Neural progenitor cell (in vitro differentiated cells): ENCODE data around the gene IMP4. TPM values are rescaled to one million over a fixed set of nuclear protein-coding genes. Genes with fewer than 3 reads are reported as not detected.
A peak's percentile ranks its signal among the peaks of the same experiment; 100 is the strongest.

Experiments
- DNase-seq: peaks from one replicate; pipeline ENCODE4 v3.0.0-alpha.2; 2016; ENCODE audit warnings: low spot score
- H2AFZ ChIP-seq: fragments of 200-600 bp; sonication (generic); replicated peaks from 2 replicates; pipeline ENCODE4 v1.6.1; 2016; ENCODE audit warnings: antibody characterized with exemption
- H3F3A ChIP-seq: fragments of 200-600 bp; sonication (generic); 2 replicates; pipeline ENCODE4 v1.6.1; 2016; ENCODE audit warnings: antibody characterized with exemption, low read depth
- H3K27ac ChIP-seq: fragments of 200-600 bp; sonication (generic); 2 replicates; pipeline ENCODE4 v1.5.1; 2016; ENCODE audit warnings: mild to moderate bottlenecking
- H3K27me3 ChIP-seq: fragments of 200-600 bp; sonication (generic); 2 replicates; pipeline ENCODE4 v1.6.1; 2016; ENCODE audit warnings: mild to moderate bottlenecking, moderate library complexity
- H3K36me3 ChIP-seq: fragments of 200-600 bp; sonication (generic); 2 replicates; pipeline ENCODE4 v1.5.1; 2016
- H3K4me1 ChIP-seq: fragments of 200-600 bp; sonication (generic); 2 replicates; pipeline ENCODE4 v1.6.1; 2016; ENCODE audit warnings: mixed run types
- H3K4me2 ChIP-seq: fragments of 200-600 bp; sonication (generic); 2 replicates; pipeline ENCODE4 v1.6.1; 2016
- H3K4me3 ChIP-seq: fragments of 200-600 bp; sonication (generic); 2 replicates; pipeline ENCODE4 v1.5.1; 2016
- H3K79me2 ChIP-seq: fragments of 200-600 bp; sonication (generic); 2 replicates; pipeline ENCODE4 v1.6.1; 2016; ENCODE audit warnings: low read depth
- H3K9ac ChIP-seq: fragments of 200-600 bp; sonication (generic); 2 replicates; pipeline ENCODE4 v1.6.1; 2016
- H3K9me3 ChIP-seq: fragments of 200-600 bp; sonication (generic); 2 replicates; pipeline ENCODE4 v1.5.1; 2016; ENCODE audit warnings: low read depth
- H4K20me1 ChIP-seq: fragments of 200-600 bp; sonication (generic); 2 replicates; pipeline ENCODE4 v1.6.1; 2016; ENCODE audit warnings: low read depth
- H3K27ac Mint-ChIP-seq: 3 replicates; pipeline ENCODE4 v1.8.0; 2021; ENCODE audit warnings: mixed read lengths
- H3K27me3 Mint-ChIP-seq: 2 replicates; pipeline ENCODE4 v1.8.0; 2022; ENCODE audit warnings: low read depth, mild to moderate bottlenecking, inconsistent platforms, moderate library complexity, mixed read lengths; ENCODE audit not compliant: insufficient read depth
- H3K36me3 Mint-ChIP-seq: 3 replicates; pipeline ENCODE4 v1.8.0; 2021; ENCODE audit warnings: mixed read lengths
- H3K4me1 Mint-ChIP-seq: 3 replicates; pipeline ENCODE4 v1.8.0; 2021; ENCODE audit warnings: mixed read lengths
- H3K4me3 Mint-ChIP-seq: 3 replicates; pipeline ENCODE4 v1.8.0; 2021; ENCODE audit warnings: mild to moderate bottlenecking, moderate library complexity, mixed read lengths
- H3K9me3 Mint-ChIP-seq: 3 replicates; pipeline ENCODE4 v1.8.0; 2020; ENCODE audit warnings: mixed read lengths
- CTCF ChIP-seq: fragments of 200-600 bp; sonication (generic); IDR thresholded peaks from 2 replicates; pipeline ENCODE4 v1.5.1; 2017; ENCODE audit warnings: antibody characterized with exemption, mild to moderate bottlenecking
- EZH2 ChIP-seq: fragments of 200-600 bp; sonication (generic); IDR thresholded peaks from 2 replicates; pipeline ENCODE4 v1.6.1; 2017; ENCODE audit warnings: antibody characterized with exemption, mild to moderate bottlenecking, moderate library complexity
- EZH2phosphoT487 ChIP-seq: fragments of 200-600 bp; sonication (generic); IDR thresholded peaks from 2 replicates; pipeline ENCODE4 v1.6.1; 2017; ENCODE audit warnings: antibody characterized with exemption
- total RNA-seq: library from RNA; depleted of rRNA; stranded (reverse); fragments of >200 nt; gene quantifications from 2 replicates; pipeline ENCODE4 v1.2.3, GENCODE V29; 2015; ENCODE audit warnings: low replicate concordance

The IMP4 gene
- total RNA-seq, 1 donor from 2014 or later: 23.3 TPM

- no peak overlapping the region for H3K27ac Mint-ChIP-seq
These were observed 6.5 kb downstream of the IMP4 start for GRCh38 chr2:130349174-130349573.

GRCh38 chr2:130351711-130352110 lies 9.0 kb downstream of the IMP4 start:
- Mint-ChIP-seq H3K4me1 (peaks cover 45% of the 10 kb centered on the region), H3K9me3 (no peaks in the 10 kb centered on the region), H3K27ac (peak overlapping the region; percentile 98), H3K27me3 (peaks cover 13% of the 10 kb centered on the region), H3K4me3 (peak overlapping the region; percentile 76), H3K36me3 (peaks cover 21% of the 10 kb centered on the region)
- peak overlapping the region; percentile 23 for H3K4me3 ChIP-seq
- H4K20me1 ChIP-seq: no peaks in the 10 kb centered on the region
- H3K9me3 ChIP-seq: no peaks in the 10 kb centered on the region
- H2AFZ ChIP-seq: peak overlapping the region; percentile 58
- peak overlapping the region; percentile 78 for H3K4me2 ChIP-seq
- peaks cover 36% of the 10 kb centered on the region for H3K4me1 ChIP-seq
- TF ChIP-seq CTCF: no peak
- no peak for TF ChIP-seq EZH2
- no peak for TF ChIP-seq EZH2phosphoT487
- no peaks in the 10 kb centered on the region for H3K36me3 ChIP-seq
- peak overlapping the region; percentile 92 for H3K27ac ChIP-seq
- H3K79me2 ChIP-seq: no peaks in the 10 kb centered on the region
- peaks cover 30% of the 10 kb centered on the region for H3F3A ChIP-seq
- H3K27me3 ChIP-seq: peaks cover 33% of the 10 kb centered on the region
- DNase-seq: no peak
- no peak overlapping the region for H3K9ac ChIP-seq

More at GRCh38 chr2:130349174-130349573, 6.5 kb downstream of the IMP4 start:
- no peak overlapping the region for H3K4me2 ChIP-seq
- H3K27ac ChIP-seq: no peak overlapping the region
- no peak for DNase-seq
- H2AFZ ChIP-seq: no peak overlapping the region
- no peak overlapping the region for H3K9ac ChIP-seq
- H3F3A ChIP-seq: peaks cover 22% of the 10 kb centered on the region
- Mint-ChIP-seq H3K4me1 (peaks cover 34% of the 10 kb centered on the region), H3K4me3 (no peak overlapping the region), H3K9me3 (no peaks in the 10 kb centered on the region), H3K36me3 (peaks cover 31% of the 10 kb centered on the region), H3K27me3 (peaks cover 7% of the 10 kb centered on the region)
- H3K79me2 ChIP-seq: peaks cover 3% of the 10 kb centered on the region
- no peaks in the 10 kb centered on the region for H3K9me3 ChIP-seq
- peaks cover 8% of the 10 kb centered on the region for H3K27me3 ChIP-seq
- H4K20me1 ChIP-seq: peaks cover 3% of the 10 kb centered on the region
- peaks cover 3% of the 10 kb centered on the region for H3K36me3 ChIP-seq
- TF ChIP-seq CTCF (no peak), EZH2phosphoT487 (no peak), EZH2 (no peak)
- H3K4me3 ChIP-seq: no peak overlapping the region
- H3K4me1 ChIP-seq: peaks cover 32% of the 10 kb centered on the region

- H3K9ac ChIP-seq: no peak overlapping the region
These were observed 9.5 kb downstream of the IMP4 start for GRCh38 chr2:130352237-130352636.

More at GRCh38 chr2:130352237-130352636, 9.5 kb downstream of the IMP4 start:
- Histone ChIP-seq H4K20me1 (no peaks in the 10 kb centered on the region), H3K4me1 (peaks cover 36% of the 10 kb centered on the region), H3F3A (peaks cover 34% of the 10 kb centered on the region), H3K36me3 (no peaks in the 10 kb centered on the region), H3K4me3 (peak overlapping the region; percentile 23), H3K4me2 (peak overlapping the region; percentile 78), H3K27ac (peak overlapping the region; percentile 92), H3K79me2 (no peaks in the 10 kb centered on the region), H3K27me3 (peaks cover 39% of the 10 kb centered on the region), H2AFZ (peak overlapping the region; percentile 58), H3K9me3 (no peaks in the 10 kb centered on the region)
- H3K27me3 Mint-ChIP-seq: peaks cover 14% of the 10 kb centered on the region
- TF ChIP-seq CTCF (no peak), EZH2 (no peak), EZH2phosphoT487 (no peak)
- peak overlapping the region; percentile 76 for H3K4me3 Mint-ChIP-seq
- peaks cover 16% of the 10 kb centered on the region for H3K36me3 Mint-ChIP-seq
- peaks cover 46% of the 10 kb centered on the region for H3K4me1 Mint-ChIP-seq
- DNase-seq: peak; percentile 86
- H3K9me3 Mint-ChIP-seq: no peaks in the 10 kb centered on the region
- H3K27ac Mint-ChIP-seq: peak overlapping the region; percentile 98
